Measurements from ENCODE around the gene ASIC4.

Gene ASIC4

DNA sequence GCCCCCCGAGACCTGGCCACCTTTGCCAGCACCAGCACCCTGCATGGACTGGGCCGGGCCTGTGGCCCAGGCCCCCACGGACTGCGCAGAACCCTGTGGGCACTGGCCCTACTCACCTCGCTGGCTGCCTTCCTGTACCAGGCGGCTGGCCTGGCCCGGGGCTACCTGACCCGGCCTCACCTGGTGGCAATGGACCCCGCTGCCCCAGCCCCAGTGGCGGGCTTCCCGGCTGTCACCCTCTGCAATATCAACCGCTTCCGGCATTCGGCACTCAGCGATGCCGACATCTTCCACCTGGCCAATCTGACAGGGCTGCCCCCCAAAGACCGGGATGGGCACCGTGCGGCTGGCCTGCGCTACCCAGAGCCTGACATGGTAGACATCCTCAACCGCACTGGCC lies 554 bp downstream of the ASIC4 start:
- no peak for DNase-seq (ENCODE audit: low read depth)

DNA sequence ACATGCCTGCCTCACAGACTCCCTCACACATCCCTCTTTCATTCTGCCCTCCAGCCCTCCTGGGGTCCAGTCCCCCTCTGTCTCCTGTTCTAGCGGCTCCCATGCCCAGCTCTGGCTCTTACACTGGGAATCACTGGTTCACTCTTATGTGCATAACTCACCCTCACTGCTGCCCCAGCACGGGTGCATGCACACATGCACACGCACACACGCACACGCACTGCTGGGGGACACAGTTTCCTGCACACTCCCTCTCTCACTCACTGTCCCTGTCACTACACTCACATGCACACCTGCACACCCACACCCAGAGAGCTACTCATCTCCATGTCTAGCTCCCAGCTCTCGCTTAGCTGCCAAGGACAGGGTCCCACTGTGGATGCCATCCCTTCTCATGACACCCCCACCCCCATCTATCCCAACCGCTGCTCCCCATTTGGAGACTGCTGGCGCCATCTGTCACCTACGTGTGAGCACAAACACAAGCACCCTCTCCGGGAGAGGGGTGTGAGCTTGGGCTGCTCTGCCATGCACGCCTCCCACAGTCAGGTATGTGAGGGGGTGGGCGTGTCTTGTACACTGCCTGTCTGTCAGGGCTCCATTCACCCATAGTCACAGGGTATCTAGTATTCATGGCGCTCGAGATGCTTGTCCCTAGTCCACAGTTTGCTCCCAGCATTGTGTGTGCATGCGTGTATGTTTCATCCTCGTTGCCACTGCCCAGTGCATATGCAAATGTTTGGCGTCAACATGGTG lies 1.8 kb downstream of the ASIC4 start:
- no peak for DNase-seq (ENCODE audit: low read depth)

DNA sequence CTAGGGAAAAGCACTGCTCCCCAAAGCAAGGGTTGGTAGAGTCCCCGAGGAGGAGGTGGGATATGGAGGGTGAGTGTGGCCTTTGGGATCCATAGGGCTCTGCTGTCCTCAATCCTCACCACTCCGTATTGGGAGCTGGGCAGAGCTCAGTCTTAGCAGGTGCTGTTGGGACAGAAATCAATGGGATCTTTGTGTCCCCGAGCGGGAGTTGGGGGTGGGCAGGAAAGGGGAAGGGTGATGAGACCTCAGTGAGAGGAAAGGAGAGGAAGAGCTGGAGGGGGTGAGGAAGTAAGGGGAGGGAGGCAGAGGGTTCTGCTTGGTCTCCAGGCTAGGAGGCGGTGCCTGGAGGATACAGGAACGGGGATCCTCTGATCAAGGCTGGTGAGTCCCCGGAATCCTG lies 2.6 kb downstream of the ASIC4 start:
- DNase-seq (ENCODE audit: low read depth) = no peak

DNA sequence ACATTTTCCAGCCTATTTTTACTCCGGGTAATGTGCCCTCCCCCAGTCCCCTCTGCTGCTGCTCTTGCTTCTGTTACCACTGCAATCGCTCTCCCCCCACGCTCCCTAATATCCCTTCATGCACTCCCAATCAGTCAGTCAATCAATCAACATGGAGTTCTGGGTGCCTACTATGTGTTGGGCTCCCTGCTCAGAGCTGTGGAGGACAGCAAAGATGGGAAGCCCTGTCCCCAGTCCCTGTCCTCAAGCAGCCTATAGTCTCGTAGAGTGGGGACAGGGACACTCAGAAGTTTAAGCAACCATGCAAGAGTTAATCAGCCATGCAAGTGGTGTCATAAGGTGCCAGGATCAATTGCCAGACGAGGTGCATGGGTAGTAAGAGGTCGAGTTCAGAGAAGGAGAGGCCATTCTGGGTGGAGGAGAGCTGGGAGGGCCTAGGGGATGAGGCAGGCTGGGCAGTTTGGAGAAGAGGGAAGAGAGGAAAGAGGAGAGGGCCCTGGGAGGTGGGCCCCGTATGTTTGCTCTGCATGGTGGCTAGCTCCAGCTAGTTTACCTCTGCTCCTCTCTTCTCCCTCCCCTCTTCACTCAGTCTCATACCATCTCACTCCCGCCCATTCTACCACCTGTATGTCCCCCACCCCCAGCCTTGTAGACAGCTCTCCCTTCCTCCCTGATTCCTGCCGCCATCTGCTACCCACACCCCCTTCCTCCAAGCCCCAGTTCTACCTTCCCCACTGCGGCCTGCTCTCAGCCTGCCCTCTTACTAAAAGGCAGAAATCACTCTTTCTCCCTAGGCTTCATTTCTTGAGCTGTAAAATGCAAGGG lies 3.9 kb downstream of the ASIC4 start:
- no peak for DNase-seq (ENCODE audit: low read depth)

DNA sequence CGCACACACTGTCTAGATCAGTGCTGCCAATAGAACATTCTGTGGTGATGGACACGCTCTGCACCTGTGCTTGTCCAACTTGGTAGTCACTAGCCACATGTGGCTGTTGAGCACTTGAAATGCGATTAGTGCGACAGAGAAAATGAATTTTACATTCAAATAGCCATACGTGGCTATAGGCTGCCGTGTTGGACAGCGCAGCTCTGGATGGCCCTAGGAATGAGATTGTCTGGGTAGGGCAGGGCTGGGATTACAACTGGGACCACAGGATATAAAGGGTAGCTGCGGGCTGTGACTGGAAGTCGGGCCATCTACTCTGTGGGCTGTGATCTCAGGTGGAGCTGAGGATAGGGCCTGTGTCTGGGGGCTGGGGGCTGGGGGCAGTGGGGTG lies 5.2 kb downstream of the ASIC4 start:
- DNase-seq (ENCODE audit: low read depth) = no peak

DNA sequence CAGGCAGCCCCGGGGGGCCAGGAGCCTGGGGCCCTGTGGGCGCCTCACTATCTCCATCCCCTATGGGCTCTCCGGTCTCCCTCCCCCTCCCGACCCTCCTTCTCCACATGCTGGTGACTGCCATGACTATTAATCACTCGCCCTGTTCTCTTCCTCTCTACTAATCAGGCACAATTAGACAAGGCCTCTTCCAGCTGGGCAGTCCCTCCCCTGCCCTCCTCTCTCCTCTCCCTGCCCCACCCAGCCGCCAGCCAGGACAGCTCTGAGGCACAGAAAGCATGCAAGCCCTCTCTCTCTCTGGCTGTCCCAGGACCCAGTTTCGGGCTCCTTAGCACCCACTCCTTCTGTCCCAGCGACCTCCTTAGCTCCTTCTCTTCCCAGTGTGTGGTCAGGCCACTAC lies 5.8 kb downstream of the ASIC4 start:
- DNase-seq (ENCODE audit: low read depth) = no peak

DNA sequence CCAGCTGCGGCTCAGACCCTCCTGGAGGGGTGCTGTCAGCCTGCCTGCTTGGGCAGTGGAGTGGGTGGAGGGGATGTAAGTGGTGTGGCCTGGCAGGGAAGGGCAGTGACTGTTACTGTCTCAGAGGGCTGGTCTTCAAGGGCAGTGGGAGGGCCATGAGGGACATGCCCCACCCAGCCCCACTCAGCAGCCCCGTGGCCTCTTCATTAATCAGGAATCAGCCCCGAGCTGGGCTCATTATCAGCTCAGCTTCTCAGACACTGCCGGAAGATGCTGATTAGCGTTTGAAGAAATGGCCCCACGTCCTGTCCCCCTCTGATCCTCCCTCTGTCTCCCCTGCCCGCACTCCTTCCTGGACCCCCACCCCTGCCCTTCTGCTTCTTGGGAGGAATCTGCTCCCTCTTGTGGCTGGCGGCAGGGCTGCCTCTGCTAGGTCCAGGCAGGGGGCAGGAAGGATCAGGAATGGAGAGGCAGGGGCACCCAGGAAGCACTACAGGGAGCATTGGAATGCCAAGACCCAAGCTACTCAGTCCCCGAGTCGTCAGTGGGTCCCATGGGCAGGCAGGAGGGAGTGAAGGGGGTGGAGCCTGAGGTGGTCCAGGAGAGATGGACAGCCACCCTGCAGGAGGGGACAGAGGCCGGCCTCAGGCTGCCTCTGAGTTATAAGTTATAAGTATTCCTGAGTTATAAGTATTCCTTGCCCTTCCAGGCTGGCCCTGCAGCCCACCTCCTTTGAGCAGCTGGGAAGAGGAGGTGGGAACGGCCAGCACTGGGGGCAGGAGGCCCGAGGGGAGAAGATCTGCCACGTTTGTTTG lies 7.0 kb downstream of the ASIC4 start:
- DNase-seq (ENCODE audit: low read depth) = no peak

DNA sequence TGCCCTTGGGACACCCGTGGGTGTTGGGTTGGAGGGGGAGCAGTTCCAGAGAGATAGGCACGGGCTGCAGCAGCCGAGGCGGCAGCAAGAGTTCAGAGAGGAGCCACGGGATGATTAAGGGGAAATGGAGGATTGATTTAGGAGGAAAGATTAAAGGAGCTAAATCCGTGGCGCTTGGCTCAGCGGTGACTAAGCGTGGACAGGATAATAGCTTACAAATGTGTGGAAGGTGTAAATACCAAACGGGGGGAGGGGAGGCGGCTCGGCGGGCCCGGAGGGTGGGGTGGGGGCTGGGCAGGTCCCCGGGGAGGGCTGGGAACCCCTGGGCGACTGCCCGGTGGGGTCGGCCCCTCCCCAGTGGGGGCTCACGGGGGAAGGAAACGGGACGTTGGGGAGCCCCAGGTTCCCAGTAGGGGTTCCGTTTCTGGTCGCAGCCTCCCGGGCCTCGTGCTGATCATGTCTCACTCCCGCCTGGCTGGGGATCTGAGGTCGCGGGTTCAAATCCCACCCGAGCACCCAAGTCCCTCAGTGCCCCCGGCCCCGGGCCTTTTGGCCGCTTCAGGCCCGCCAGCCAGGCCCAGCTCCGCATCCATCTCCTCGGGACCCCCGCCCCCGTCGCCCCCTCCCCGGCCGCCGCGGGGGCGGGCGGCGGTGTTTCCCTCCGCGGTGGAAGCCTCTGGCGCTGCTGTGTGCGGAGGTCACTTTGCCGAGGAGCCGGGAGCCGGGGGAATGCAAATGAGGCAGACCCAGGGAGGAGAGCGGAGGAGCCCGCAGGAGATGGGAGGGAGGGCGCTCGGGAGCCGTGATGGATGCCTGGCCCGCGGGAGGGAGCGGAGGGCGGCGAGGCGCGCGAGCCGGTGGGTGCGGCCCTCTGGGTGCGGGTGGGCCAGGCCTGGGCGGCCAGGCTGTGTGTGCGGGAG lies 8.1 kb downstream of the ASIC4 start:
- DNase-seq (ENCODE audit: low read depth) = no peak

DNA sequence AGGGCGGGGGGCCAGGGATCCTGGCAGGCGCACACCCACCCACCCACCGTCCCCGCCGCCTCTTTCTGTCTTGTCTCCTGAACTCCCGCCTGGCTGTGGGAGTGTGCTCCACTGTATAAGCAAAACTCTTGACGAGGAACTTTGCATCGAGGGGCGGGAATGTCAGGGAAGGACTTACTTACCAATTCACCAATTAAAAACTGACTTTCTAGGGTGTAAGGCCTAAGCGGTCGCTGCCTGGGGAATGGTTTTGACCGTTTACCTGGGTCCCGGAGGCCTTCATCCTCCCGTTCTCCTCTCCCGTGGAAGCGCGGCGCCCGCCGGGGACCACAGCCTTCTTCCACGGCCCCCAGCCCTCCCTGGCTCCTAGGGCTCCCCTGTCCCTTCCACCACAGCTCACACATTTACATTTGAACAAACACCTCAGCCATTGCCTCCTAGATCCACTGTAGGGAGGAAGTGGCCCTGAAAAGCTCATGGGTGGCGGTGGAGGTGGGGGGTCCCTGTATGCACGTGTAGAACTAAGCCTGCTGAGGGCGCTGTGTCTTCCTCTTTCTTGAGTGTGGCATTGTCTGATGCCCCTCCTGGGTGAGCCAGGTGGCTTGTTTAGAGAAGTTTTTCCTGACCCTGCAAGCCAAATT lies 8.9 kb downstream of the ASIC4 start:
- DNase-seq (ENCODE audit: low read depth) = no peak

DNA sequence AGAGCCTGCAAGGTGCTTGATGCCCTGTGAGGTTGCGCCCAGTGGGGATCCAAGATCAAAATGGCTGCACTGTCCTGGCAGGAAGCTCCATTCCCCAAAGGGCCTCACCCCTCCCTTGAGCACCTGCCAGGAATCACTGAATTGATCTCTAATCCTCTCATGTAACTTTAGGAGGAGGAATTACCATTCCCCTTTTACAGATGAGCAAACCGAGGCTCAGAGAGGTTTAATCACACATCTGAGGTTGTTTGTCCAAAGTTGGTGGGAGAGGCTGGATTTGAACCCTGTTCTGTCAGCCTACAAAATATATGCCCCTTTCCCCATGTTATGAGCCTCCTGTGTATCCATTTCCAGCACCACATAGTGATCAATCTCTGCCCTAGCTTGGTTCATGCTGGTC lies 10.5 kb downstream of the ASIC4 start:
- no peak for DNase-seq (ENCODE audit: low read depth)

DNA sequence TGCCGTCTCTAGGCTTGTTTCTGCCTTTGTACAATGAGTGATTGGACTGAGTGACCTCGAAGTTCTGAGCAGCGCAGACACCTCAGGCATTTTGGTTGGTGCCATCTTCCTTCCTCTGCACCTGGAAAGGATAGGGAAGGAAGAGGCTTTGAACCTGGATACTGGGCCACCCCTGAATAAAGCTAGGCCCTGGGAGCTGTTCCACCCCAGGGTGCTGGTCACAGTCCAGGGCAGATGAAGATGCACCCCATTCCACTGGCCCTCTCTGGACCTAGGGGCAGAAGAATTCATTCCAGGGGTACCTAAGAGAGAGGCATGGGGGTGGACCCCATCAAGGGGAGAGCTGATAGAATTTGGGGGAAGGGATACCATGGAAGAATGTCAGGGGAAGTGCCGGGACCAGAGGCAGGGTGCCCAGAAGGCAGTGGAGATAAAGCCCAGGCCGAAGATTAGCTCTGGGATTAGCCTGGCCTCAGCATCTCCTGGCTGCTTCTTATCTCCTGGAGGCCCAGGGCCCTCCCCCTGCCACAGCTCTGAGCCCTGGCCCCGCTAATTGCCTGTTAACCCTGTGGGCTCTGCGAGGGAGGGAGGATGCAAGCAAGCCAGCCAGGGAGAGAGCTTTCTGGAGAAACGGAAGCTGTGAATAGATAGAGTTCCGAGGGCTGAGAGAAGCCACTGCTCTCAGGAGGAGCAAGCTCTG lies 11.4 kb downstream of the ASIC4 start:
- no peak for DNase-seq (ENCODE audit: low read depth)

DNA sequence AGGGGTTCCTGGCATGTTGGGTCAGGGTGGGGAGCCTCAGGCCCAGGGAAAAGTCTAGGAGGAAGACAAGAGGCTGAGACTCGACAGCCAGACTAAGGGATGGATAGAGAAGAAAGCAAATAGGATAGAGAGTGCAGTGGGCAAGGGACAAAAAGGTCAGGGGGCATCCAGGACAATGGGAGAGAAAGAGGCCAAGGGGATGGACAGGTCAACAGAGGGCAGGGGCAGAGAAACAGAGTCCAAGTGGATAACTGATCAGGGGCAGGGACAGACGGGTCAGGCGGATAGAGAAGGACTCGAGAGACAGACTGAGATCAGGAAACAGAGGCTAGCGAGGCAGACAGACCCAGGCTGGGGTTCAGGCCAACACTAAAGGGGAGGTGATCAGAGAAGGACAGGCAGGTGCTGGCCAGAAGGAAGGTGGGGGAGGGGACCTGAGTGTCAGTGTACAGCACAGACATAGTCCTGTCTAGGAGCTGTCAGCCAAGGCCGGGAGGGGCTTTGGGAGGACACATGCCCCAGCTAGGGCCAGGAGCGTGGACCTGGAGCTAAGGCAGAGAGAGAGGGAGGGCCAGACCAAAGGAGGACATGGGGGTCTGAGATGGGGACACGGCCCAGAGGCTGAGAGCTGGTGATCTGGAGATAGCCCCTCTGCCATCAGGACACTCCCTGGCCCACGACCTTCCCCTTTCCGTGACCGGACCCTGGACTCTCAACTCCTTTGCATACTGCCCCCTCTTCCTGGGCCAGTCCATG lies 12.2 kb downstream of the ASIC4 start:
- no peak for DNase-seq (ENCODE audit: low read depth)

DNA sequence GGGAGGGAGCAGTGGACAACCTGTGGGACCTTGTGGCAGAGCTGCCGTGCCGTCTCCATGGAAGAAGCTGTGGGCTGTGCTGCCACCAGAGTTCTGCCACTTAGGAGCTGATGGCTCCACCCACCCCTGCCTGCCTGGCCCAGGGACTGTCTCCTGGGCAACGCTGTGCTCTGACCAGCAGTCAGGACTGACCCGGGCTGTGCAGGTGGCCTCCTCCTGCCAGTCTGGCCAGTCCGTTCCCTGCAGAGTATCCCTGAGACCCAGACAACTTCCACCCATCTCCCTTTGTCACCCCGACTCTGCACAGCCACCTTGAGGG lies 12.8 kb downstream of the ASIC4 start:
- DNase-seq (ENCODE audit: low read depth) = no peak

DNA sequence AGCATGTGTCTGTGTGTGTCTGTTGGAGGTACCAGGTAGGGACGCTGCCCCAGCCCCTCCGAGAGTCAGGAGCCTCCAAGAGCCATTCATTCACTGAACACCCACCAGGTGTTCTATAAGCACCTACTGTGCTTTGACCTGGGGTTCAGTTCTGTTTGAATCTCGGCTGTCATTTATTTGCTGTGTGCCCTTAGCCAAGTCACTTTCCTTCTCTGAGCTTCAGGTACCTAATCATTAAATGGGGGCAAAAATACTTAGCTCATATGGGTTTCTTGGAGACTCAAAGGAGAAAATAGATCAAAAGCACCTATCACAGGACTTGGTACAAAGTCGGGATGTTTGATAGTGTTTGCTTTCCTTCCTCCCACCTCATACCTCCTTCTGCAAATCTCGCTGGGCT lies 13.2 kb downstream of the ASIC4 start:
- no peak for DNase-seq (ENCODE audit: low read depth)

DNA sequence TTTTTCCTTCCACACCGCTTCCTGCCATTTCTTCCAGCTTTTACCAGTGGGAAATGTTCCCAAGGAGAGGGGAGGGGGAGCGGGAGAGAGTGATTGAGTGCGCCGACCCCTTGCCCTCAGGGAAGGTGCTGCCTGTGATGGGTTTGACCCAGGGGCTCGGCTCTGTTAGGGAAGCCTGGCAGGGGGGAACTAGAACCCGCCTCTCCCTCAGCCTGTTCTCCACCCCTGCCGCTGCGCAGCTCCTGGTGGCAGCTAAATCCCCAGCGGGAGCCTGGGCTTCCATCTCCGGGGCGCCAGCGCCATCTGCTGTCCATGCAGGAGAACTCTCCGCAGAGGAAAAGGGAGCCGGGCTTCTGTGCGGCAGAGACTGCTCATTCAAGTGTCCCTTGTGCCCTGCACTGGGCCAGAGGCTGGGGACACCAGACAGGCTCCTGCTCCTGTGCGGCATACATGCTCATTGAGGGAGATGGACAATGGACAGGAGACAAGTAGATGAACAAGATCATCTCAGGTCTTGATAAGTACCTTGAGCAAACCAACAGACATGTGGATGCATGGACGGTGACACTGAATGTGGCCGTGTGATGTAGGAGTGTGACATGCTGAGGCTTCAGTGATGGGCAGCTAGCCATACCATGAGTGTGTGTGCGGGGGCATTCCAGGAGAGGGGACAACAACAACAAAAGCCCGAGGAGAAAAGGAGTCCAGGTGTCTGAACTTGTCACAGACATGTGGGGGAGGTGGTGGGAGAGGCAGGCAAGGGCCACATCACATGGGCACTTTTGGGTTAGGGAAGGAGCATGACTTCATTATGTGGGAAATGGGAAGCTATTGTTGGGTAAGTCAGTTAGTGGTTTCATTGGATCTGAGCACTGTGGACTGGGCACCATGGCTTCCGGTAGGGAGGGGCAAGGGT lies 16.0 kb downstream of the ASIC4 start:
- peak; percentile 72 for DNase-seq (ENCODE audit: low read depth)

DNA sequence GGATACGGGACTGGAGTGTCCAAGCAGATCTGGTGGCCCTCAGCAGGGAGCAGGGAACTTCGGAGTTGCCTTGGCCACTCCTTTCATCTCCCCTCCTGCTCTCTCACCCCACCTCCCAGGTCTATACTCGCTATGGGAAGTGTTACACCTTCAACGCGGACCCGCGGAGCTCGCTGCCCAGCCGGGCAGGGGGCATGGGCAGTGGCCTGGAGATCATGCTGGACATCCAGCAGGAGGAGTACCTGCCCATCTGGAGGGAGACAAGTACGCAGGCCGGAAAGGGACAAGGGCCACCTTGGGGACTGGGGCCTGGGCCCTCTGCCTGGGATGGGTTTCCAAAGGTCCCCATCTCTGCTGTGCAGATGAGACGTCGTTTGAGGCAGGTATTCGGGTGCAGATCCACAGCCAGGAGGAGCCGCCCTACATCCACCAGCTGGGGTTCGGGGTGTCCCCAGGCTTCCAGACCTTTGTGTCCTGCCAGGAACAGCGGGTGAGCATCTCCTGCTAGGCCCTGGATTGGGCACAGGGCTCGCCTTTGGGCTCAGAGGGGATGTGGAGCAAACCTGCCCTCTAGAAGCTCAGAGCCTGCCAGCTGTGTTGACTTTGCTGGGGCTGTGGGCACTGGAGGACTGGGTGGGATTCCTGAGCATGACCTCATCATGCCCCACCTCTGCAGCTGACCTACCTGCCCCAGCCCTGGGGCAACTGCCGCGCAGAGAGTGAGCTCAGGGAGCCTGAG lies 17.5 kb downstream of the ASIC4 start:
- no peak for DNase-seq (ENCODE audit: low read depth)

DNA sequence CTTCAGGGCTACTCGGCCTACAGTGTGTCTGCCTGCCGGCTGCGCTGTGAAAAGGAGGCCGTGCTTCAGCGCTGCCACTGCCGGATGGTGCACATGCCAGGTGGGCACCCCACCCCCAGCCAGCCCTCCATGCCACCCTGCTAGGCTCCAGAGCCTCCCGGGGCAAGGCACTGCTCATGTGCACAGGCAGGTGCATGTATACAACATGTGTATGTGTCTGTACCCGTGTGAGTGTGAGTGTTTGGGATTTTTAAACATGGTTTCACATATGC lies 18.0 kb downstream of the ASIC4 start:
- no peak for DNase-seq (ENCODE audit: low read depth)

DNA sequence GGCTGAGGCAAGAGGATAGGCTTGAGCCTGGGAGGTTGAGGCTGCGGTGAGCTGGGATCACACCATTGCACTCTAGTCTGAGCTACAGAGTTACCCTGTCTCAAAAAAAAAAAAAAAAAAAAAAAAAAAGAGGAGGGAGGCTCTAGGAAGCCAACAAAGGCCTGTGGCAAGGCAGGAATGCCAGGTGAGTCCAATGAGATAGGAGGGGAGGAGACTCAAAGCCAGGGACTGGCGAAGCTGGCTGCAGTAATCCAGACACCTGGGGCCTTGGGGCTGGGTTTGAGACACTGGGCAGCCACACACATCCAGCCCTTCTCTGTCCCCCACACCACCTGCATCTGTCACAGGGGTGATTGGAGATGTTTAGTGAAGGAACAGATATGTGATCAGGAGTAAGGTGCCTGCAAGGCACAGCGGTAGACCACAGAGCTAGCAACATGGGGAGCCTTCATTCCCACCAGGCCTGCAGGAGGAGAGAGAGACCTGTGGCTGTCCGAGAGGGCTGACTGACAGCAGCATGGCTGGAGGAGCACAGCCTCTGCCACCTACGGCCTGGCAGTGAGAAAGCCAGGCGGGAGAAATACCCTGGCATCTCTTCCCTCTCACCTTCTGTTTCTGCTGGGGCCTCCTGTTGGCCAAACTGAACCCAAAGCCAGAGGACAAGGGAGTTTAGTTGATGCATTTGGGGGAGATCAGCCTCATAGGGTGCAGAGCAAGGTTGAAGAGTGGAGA lies 19.8 kb downstream of the ASIC4 start:
- DNase-seq (ENCODE audit: low read depth) = no peak

Measured in activated T-helper 1 cell treated with Interleukin-2 at 50 U/mL for 16 hours (primary cell).